IMR-90 (cell line): ENCODE measurements around the gene ALK. TPM values are rescaled to one million over a fixed set of nuclear protein-coding genes. Genes with fewer than 3 reads are reported as not detected.
"Not testable (repeated sequence)": the region's sequence is repeated elsewhere in the genome, so short reads cannot be mapped to it uniquely, and the experiment has no call there.

Experiments
- ATAC-seq: fragments of 200-7000 bp; cut with Tn5 transposase; 2 replicates; pipeline ENCODE4 v1.9.1; 2020; ENCODE audit warnings: low read depth, mild to moderate bottlenecking, moderate library complexity
- BruUV-seq: library from RNA; stranded (reverse); fragments of 400-500 nt; replicated peaks from 2 replicates; lab custom pipeline; 2021; lab: Mats Ljungman, UMichigan
- CTCF ChIA-PET: fragments of 300-600 bp; formaldehyde crosslinking; extraction: SDS; loops from one replicate; lab custom pipeline; 2021; ENCODE audit warnings: antibody characterized with exemption; lab: Yijun Ruan, JAX
- POLR2A ChIA-PET: fragments of 300-600 bp; sonication (Branson Sonifier 250); formaldehyde crosslinking; loops from one replicate; lab custom pipeline; 2022; ENCODE audit warnings: antibody characterized with exemption; ENCODE audit not compliant: unreplicated experiment; lab: Charles Lee
- DNase-seq: peaks from one replicate; pipeline ENCODE4 v3.0.0; 2013
- H2AFZ ChIP-seq: replicated peaks from 2 replicates; pipeline ENCODE3; 2013; ENCODE audit warnings: low read length, mild to moderate bottlenecking; ENCODE audit not compliant: poor library complexity
- H2AK5ac ChIP-seq: 2 replicates; pipeline ENCODE4 v1.6.1; 2013; ENCODE audit warnings: low read depth, low read length, inconsistent platforms
- H2AK9ac ChIP-seq: replicated peaks from 2 replicates; pipeline ENCODE3; 2013; ENCODE audit warnings: mild to moderate bottlenecking, low read depth, low read length, moderate library complexity; ENCODE audit not compliant: poor library complexity
- H2BK120ac ChIP-seq: 2 replicates; pipeline ENCODE4 v1.6.1; 2013; ENCODE audit warnings: low read depth, low read length, inconsistent platforms
- H2BK15ac ChIP-seq: 3 replicates; pipeline ENCODE4 v1.6.1; 2013; ENCODE audit warnings: low read depth, low read length, inconsistent platforms
- H2BK20ac ChIP-seq: 2 replicates; pipeline ENCODE4 v1.6.1; 2013; ENCODE audit warnings: low read depth, mild to moderate bottlenecking, inconsistent platforms, low read length, moderate library complexity
- H2BK5ac ChIP-seq: 2 replicates; pipeline ENCODE4 v1.6.1; 2013; ENCODE audit warnings: mild to moderate bottlenecking, low read depth, low read length, inconsistent platforms; ENCODE audit not compliant: poor library complexity, severe bottlenecking
- H3K14ac ChIP-seq: replicated peaks from 2 replicates; pipeline ENCODE4 v1.6.1; 2013; ENCODE audit warnings: low read depth, low read length, inconsistent platforms
- H3K18ac ChIP-seq: 2 replicates; pipeline ENCODE4 v1.6.1; 2013; ENCODE audit warnings: low read depth, low read length, control low read depth
- H3K23ac ChIP-seq: 2 replicates; pipeline ENCODE4 v1.6.1; 2013; ENCODE audit warnings: low read depth, low read length, inconsistent platforms
- H3K27ac ChIP-seq: 2 replicates; pipeline ENCODE4 v1.5.1; 2013; ENCODE audit warnings: mild to moderate bottlenecking, control low read depth, low read length; ENCODE audit not compliant: insufficient read depth
- H3K27me3 ChIP-seq: 2 replicates; pipeline ENCODE4 v1.6.1; 2013; ENCODE audit warnings: low read length; ENCODE audit not compliant: control insufficient read depth, insufficient read depth
- H3K36me3 ChIP-seq: 2 replicates; pipeline ENCODE4 v1.6.1; 2013; ENCODE audit warnings: low read length, mixed read lengths; ENCODE audit not compliant: control insufficient read depth, insufficient read depth
- H3K4ac ChIP-seq: 2 replicates; pipeline ENCODE4 v1.6.1; 2013; ENCODE audit warnings: low read depth, low read length, inconsistent platforms
- H3K4me1 ChIP-seq: 2 replicates; pipeline ENCODE4 v1.6.1; 2013; ENCODE audit warnings: low read length, mixed read lengths; ENCODE audit not compliant: control insufficient read depth, insufficient read depth
- H3K4me2 ChIP-seq: 2 replicates; pipeline ENCODE4 v1.6.1; 2013; ENCODE audit warnings: low read depth, mild to moderate bottlenecking, control low read depth, low read length, moderate library complexity
- H3K4me3 ChIP-seq: 2 replicates; pipeline ENCODE4 v1.5.1; 2013; ENCODE audit warnings: low read depth, mild to moderate bottlenecking, control low read depth, low read length, moderate library complexity; ENCODE audit not compliant: insufficient read depth
- H3K56ac ChIP-seq: 2 replicates; pipeline ENCODE4 v1.6.1; 2013; ENCODE audit warnings: low read length, inconsistent platforms; ENCODE audit not compliant: insufficient read depth; ENCODE audit errors: extremely low read depth
- H3K79me1 ChIP-seq, 2 experiments: 2 replicates each; pipeline ENCODE4 v1.6.1; 2013; ENCODE audit warnings: low read length in 2 of 2, inconsistent platforms in 1 of 2, low read depth in 1 of 2
- H3K9ac ChIP-seq: 2 replicates; pipeline ENCODE4 v1.6.1; 2013; ENCODE audit warnings: low read depth, low read length, control low read depth
- H3K9me1 ChIP-seq: 2 replicates; pipeline ENCODE4 v1.6.1; 2013; ENCODE audit warnings: low read length, inconsistent platforms; ENCODE audit not compliant: insufficient read depth
- H3K9me3 ChIP-seq: 2 replicates; pipeline ENCODE4 v1.6.1; 2013; ENCODE audit warnings: low read length; ENCODE audit not compliant: control insufficient read depth, insufficient read depth
- H4K20me1 ChIP-seq: 2 replicates; pipeline ENCODE4 v1.6.1; 2013; ENCODE audit warnings: low read length, inconsistent platforms; ENCODE audit not compliant: insufficient read depth
- H4K5ac ChIP-seq: 2 replicates; pipeline ENCODE4 v1.6.1; 2013; ENCODE audit warnings: mild to moderate bottlenecking, low read depth, low read length, control low read depth
- H4K8ac ChIP-seq, 2 experiments: 2 replicates each; pipeline ENCODE4 v1.6.1; 2013; ENCODE audit warnings: low read depth in 2 of 2, low read length in 2 of 2, control low read depth in 1 of 2, inconsistent platforms in 1 of 2
- H4K91ac ChIP-seq: 2 replicates; pipeline ENCODE4 v1.6.1; 2013; ENCODE audit warnings: low read depth, low read length, inconsistent platforms; ENCODE audit not compliant: insufficient read depth
- ELK1 ChIP-seq: fragments of 150-350 bp; IDR thresholded peaks from 2 replicates; pipeline ENCODE4 v1.6.1; 2016; ENCODE audit warnings: low read depth, mild to moderate bottlenecking, low read length, moderate library complexity, borderline replicate concordance
- FOS ChIP-seq: fragments of 150-350 bp; IDR thresholded peaks from 2 replicates; pipeline ENCODE4 v1.6.1; 2016; ENCODE audit warnings: low read depth, low read length
- MAZ ChIP-seq: IDR thresholded peaks from 2 replicates; pipeline ENCODE4 v1.6.1; 2012; ENCODE audit warnings: low read depth, mild to moderate bottlenecking, low read length, improper control_type of control experiment, moderate library complexity, borderline replicate concordance
- MXI1 ChIP-seq: IDR thresholded peaks from 2 replicates; pipeline ENCODE4 v1.6.1; 2012; ENCODE audit warnings: low read depth, mild to moderate bottlenecking, low read length, moderate library complexity, borderline replicate concordance
- NFE2L2 ChIP-seq: fragments of 150-350 bp; IDR thresholded peaks from 2 replicates; pipeline ENCODE4 v1.6.1; 2016; ENCODE audit warnings: low read depth, mild to moderate bottlenecking, low read length
- RCOR1 ChIP-seq: IDR thresholded peaks from 2 replicates; pipeline ENCODE4 v1.6.1; 2012; ENCODE audit warnings: mild to moderate bottlenecking, low read length, improper control_type of control experiment; ENCODE audit not compliant: insufficient replicate concordance
- WGBS, 2 experiments: methylation state at CpG; one replicate each; pipeline versions ENCODE4 v1.1.5 to v1.1.7; 2013; ENCODE audit warnings: missing lambda C conversion rate in 2 of 2; ENCODE audit not compliant: insufficient read length in 1 of 2; ENCODE audit errors: extremely low coverage in 2 of 2; 5-methylcytosine and 5-hydroxymethylcytosine counted together
- dilution Hi-C: fragments of 300-500 bp; cut with HindIII; formaldehyde crosslinking; loops from one replicate; pipeline ENCODE4 v1.14.3; 2018; ENCODE audit warnings: low sequenced_read_pairs; ENCODE audit not compliant: unreplicated experiment
- in situ Hi-C: fragments of 300-500 bp; cut with MboI; formaldehyde crosslinking; loops from 3 replicates; pipeline ENCODE4 v1.14.3; 2019; ENCODE audit warnings: low sequenced_read_pairs, inconsistent platforms, mixed read lengths
- intact Hi-C: fragments of 100-400 bp; cut with micrococcal nuclease; formaldehyde crosslinking; loops from 2 replicates; pipeline ENCODE4 v1.10.0; 2022
- polyA plus RNA-seq, 3 experiments: library from polyadenylated mRNA; depleted of rRNA; stranded (reverse); fragments of >200 nt; gene quantifications; 2 replicates each; pipeline ENCODE4 v1.2.3, GENCODE V29; 2012; ENCODE audit warnings: low replicate concordance in 1 of 3
- total RNA-seq: library from RNA; depleted of rRNA; stranded (reverse); fragments of >200 nt; gene quantifications from 2 replicates; pipeline ENCODE4 v1.2.3, GENCODE V29; 2012

Gene ALK
- total and polyA plus RNA-seq, 2 of the 4 experiments (the other 2 are of a cell fraction): not detected

GRCh38 chr2:29245742-29246382 lies 675.5 kb downstream of the ALK start:
- H2BK120ac ChIP-seq: no peak overlapping the region
- in situ Hi-C loops: no loop called here
- no TSS peak for BruUV-seq
- dilution Hi-C loops: no loop called here
- intact Hi-C loops: no loop called here
- DNase-seq (no peak), ATAC-seq (no peak)
- no peaks in the 10 kb centered on the region for H3K79me1 ChIP-seq
- no peak overlapping the region for H4K5ac ChIP-seq
- H3K4ac ChIP-seq: no peak overlapping the region
- no peak overlapping the region for H3K27ac ChIP-seq
- H3K14ac ChIP-seq: no peak overlapping the region
- WGBS, 2 experiments: 70% methylated on average over 2 of the region's 10 CpGs; no CpG with 5 or more reads in 1 of the 2 experiments
- H4K20me1 ChIP-seq: no peaks in the 10 kb centered on the region
- POLR2A ChIA-PET: no interaction called here
- CTCF ChIA-PET: no interaction called here
- no peaks in the 10 kb centered on the region for H3K36me3 ChIP-seq
- no peaks in the 10 kb centered on the region for H3K4me1 ChIP-seq
- H3K18ac ChIP-seq: no peak overlapping the region
- H3K9ac ChIP-seq: no peak overlapping the region
- no peak overlapping the region for H3K56ac ChIP-seq
- no peak overlapping the region for H3K4me2 ChIP-seq
- no peak overlapping the region for H3K4me3 ChIP-seq
- H2AK5ac ChIP-seq: no peak overlapping the region
- no peak overlapping the region for H2AK9ac ChIP-seq
- no peaks in the 10 kb centered on the region for H3K9me3 ChIP-seq
- peaks cover 4% of the 10 kb centered on the region; the same call in 1 of the 2 replicates for H3K9me1 ChIP-seq
- H3K23ac ChIP-seq: no peak overlapping the region
- no peak for TF ChIP-seq MXI1
- no peak for TF ChIP-seq ELK1
- TF ChIP-seq NFE2L2: no peak
- TF ChIP-seq FOS: no peak
- no peak for TF ChIP-seq RCOR1
- no peak for TF ChIP-seq MAZ
- peaks cover 20% of the 10 kb centered on the region for H3K27me3 ChIP-seq
- H4K91ac ChIP-seq: no peak overlapping the region
- H2BK15ac ChIP-seq: no peak overlapping the region
- H4K8ac ChIP-seq: no peak overlapping the region
- H2BK5ac ChIP-seq: no peak overlapping the region
- H2BK20ac ChIP-seq: no peak overlapping the region
- H2AFZ ChIP-seq: no peak overlapping the region

GRCh38 chr2:29245035-29245741 lies 676.2 kb downstream of the ALK start:
- in situ Hi-C loops, H3K4me1 ChIP-seq, H3K4me3 ChIP-seq: not testable (repeated sequence)

More at GRCh38 chr2:29245035-29245741, 676.2 kb downstream of the ALK start:
- H3K27ac ChIP-seq, H3K14ac ChIP-seq, H3K9me1 ChIP-seq, H2AK9ac ChIP-seq, H3K9ac ChIP-seq, H3K9me3 ChIP-seq, POLR2A ChIA-PET, dilution Hi-C loops, CTCF ChIA-PET, H4K91ac ChIP-seq, H4K8ac ChIP-seq, ATAC-seq, H2AK5ac ChIP-seq, H3K4me2 ChIP-seq, H3K18ac ChIP-seq, H3K4ac ChIP-seq, intact Hi-C loops, H2BK20ac ChIP-seq, BruUV-seq, H2BK15ac ChIP-seq, H3K36me3 ChIP-seq, H2BK120ac ChIP-seq, H2BK5ac ChIP-seq, H3K23ac ChIP-seq, H4K20me1 ChIP-seq, H4K5ac ChIP-seq, H3K56ac ChIP-seq, H2AFZ ChIP-seq, H3K79me1 ChIP-seq, DNase-seq: not testable (repeated sequence)
- H3K27me3 ChIP-seq: peaks cover 24% of the 10 kb centered on the region
- 96% methylated on average over 3 of the region's 3 CpGs; no CpG with 5 or more reads in 1 of the 2 experiments for WGBS, 2 experiments
